HepG2 (cell line): ENCODE data around the gene FUT3. TPM values are rescaled to one million over a fixed set of nuclear protein-coding genes. Genes with fewer than 3 reads are reported as not detected.

Experiments used
- ADNP ChIP-seq: sonication (generic); formaldehyde crosslinking; IDR thresholded peaks from 2 replicates; pipeline ENCODE4 v1.4.0; 2020; ENCODE audit warnings: missing genetic modification reagents
- CBX2 ChIP-seq, 2 experiments: fragments of 200-600 bp in 1 of 2; sonication (generic); formaldehyde crosslinking in 1 of 2; IDR thresholded peaks; 2 replicates each; pipeline versions ENCODE4 v1.7.0 to v1.8.1; 2018 to 2022; ENCODE audit warnings: low read depth in 2 of 2, low read length in 1 of 2, mild to moderate bottlenecking in 1 of 2, missing genetic modification reagents in 1 of 2
- GATAD1 ChIP-seq: IDR thresholded peaks from 2 replicates; pipeline ENCODE4 v1.6.1; 2016; ENCODE audit warnings: missing genetic modification reagents, missing compliant biosample characterization
- HDAC2 ChIP-seq: sonication (generic); formaldehyde crosslinking; IDR thresholded peaks from 2 replicates; pipeline ENCODE4 v1.4.0; 2020; ENCODE audit warnings: missing genetic modification reagents
- IKZF4 ChIP-seq: sonication (generic); formaldehyde crosslinking; IDR thresholded peaks from 2 replicates; pipeline ENCODE4 v1.5.1; 2020; ENCODE audit warnings: borderline replicate concordance, mild to moderate bottlenecking, low read depth, missing genetic modification reagents; ENCODE audit errors: not compliant biosample characterization
- MXI1 ChIP-seq: IDR thresholded peaks from 3 replicates; pipeline ENCODE4 v1.6.1; 2012; ENCODE audit warnings: low read depth, low read length, inconsistent platforms, borderline replicate concordance
- NR2C2 ChIP-seq: sonication (generic); formaldehyde crosslinking; IDR thresholded peaks from 2 replicates; pipeline ENCODE4 v1.4.0; 2020; ENCODE audit warnings: missing genetic modification reagents, mild to moderate bottlenecking, moderate library complexity, borderline replicate concordance
- NRL ChIP-seq: sonication (generic); formaldehyde crosslinking; IDR thresholded peaks from 2 replicates; pipeline ENCODE4 v1.5.0; 2020; ENCODE audit warnings: missing genetic modification reagents, mild to moderate bottlenecking, moderate library complexity, borderline replicate concordance
- PTBP1 ChIP-seq: fragments of 200-400 bp; formaldehyde crosslinking; IDR thresholded peaks from 2 replicates; pipeline ENCODE4 v1.6.1; 2018; ENCODE audit warnings: low read length, low read depth; ENCODE audit not compliant: poor library complexity, severe bottlenecking
- SMAD9 ChIP-seq: sonication (generic); formaldehyde crosslinking; IDR thresholded peaks from 2 replicates; pipeline ENCODE4 v1.5.1; 2020; ENCODE audit warnings: mild to moderate bottlenecking, missing genetic modification reagents
- ZNF18 ChIP-seq: sonication (generic); formaldehyde crosslinking; IDR thresholded peaks from 2 replicates; pipeline ENCODE4 v1.8.0; 2022; ENCODE audit warnings: mild to moderate bottlenecking, missing genetic modification reagents; ENCODE audit not compliant: insufficient replicate concordance
- ZNF180 ChIP-seq: sonication (generic); formaldehyde crosslinking; IDR thresholded peaks from 2 replicates; pipeline ENCODE4 v1.4.0; 2020; ENCODE audit warnings: low read depth, missing genetic modification reagents, borderline replicate concordance
- ZNF234 ChIP-seq: sonication (generic); formaldehyde crosslinking; conservative IDR thresholded peaks from 2 replicates; pipeline ENCODE4 v1.5.1; 2020; ENCODE audit warnings: mild to moderate bottlenecking, missing genetic modification reagents
- ZNF569 ChIP-seq: sonication (generic); formaldehyde crosslinking; IDR thresholded peaks from 2 replicates; pipeline ENCODE4 v1.5.0; 2020; ENCODE audit warnings: mild to moderate bottlenecking, missing genetic modification reagents, moderate library complexity, borderline replicate concordance
- ZNF672 ChIP-seq: sonication (generic); formaldehyde crosslinking; IDR thresholded peaks from 2 replicates; pipeline ENCODE4 v1.8.1; 2022; ENCODE audit warnings: missing genetic modification reagents
- ZNF7 ChIP-seq: IDR thresholded peaks from 2 replicates; pipeline ENCODE4 v1.6.1; 2016; ENCODE audit warnings: missing biosample characterization, missing genetic modification reagents
- ZNF703 ChIP-seq: sonication (generic); formaldehyde crosslinking; IDR thresholded peaks from 2 replicates; pipeline ENCODE4 v1.5.1; 2020; ENCODE audit warnings: missing genetic modification reagents, mild to moderate bottlenecking, moderate library complexity, borderline replicate concordance
- ZNF766 ChIP-seq: sonication (generic); formaldehyde crosslinking; IDR thresholded peaks from 2 replicates; pipeline ENCODE4 v1.5.0; 2020; ENCODE audit warnings: missing genetic modification reagents, borderline replicate concordance
- polyA plus RNA-seq, 8 experiments: library from polyadenylated mRNA; depleted of rRNA in 3 of 8; stranded (reverse) in 7 of 8; unstranded in 1 of 8; fragments of >200 nt; fragmentation: Illumina TruSeq in 4 of 8; extraction: Trizol in 4 of 8; gene quantifications; 2 replicates each; pipeline versions ENCODE4 v1.2.1 to v1.2.3, GENCODE V29; 2011 to 2016; ENCODE audit warnings: low read depth in 4 of 8, missing spikeins in 1 of 8, mixed read lengths in 1 of 8; ENCODE audit not compliant: insufficient read depth in 1 of 8
- total RNA-seq, 5 experiments: library from RNA; depleted of rRNA; stranded (reverse); fragments of >200 nt; fragmentation: Illumina TruSeq; extraction: Trizol; gene quantifications; 2 replicates each; pipeline ENCODE4 v1.2.3, GENCODE V29; 2016; ENCODE audit warnings: low read depth in 1 of 5

Gene FUT3
- total and polyA plus RNA-seq, 2 of the 13 experiments (the other 11 are each of a cell fraction or from before 2014, with no cell fraction given) = 0.53 to 1.1 TPM

- TF ChIP-seq ZNF180 (CRISPR knock-in tag) (no peak; the same call in 1 of the 2 replicates), NR2C2 (CRISPR knock-in tag) (peak; percentile 83), ZNF766 (CRISPR knock-in tag) (no peak), HDAC2 (CRISPR knock-in tag) (peak; percentile 80), PTBP1 (peak; percentile 85), CBX2 (IDR thresholded peaks at IDR 0.05; ENCODE audit: low read depth, low read length) (no peak), CBX2 (CRISPR knock-in tag; IDR thresholded peaks at IDR 0.05; ENCODE audit: low read depth) (no peak), IKZF4 (CRISPR knock-in tag) (peak; percentile 88), ZNF7 (CRISPR knock-in tag) (0 out of 2 replicates have a peak, but pooled peaks have one; percentile 9), ZNF703 (no peak; the same call in 1 of the 2 replicates), ZNF234 (CRISPR knock-in tag) (no peak), GATAD1 (peak; percentile 71), ZNF672 (no peak), SMAD9 (CRISPR knock-in tag) (peak; percentile 98), ZNF569 (no peak), NRL (CRISPR knock-in tag) (peak; percentile 90), ADNP (no peak), ZNF18 (CRISPR knock-in tag) (peak; percentile 78), MXI1 (peak; percentile 75; the same call in 1 of the 3 replicates)
These were observed 23.2 kb downstream of the FUT3 start (continued) for GRCh38 chr19:5827891-5828660.
